ENCODE data around the gene SLIT1.

Gene SLIT1

DNA sequence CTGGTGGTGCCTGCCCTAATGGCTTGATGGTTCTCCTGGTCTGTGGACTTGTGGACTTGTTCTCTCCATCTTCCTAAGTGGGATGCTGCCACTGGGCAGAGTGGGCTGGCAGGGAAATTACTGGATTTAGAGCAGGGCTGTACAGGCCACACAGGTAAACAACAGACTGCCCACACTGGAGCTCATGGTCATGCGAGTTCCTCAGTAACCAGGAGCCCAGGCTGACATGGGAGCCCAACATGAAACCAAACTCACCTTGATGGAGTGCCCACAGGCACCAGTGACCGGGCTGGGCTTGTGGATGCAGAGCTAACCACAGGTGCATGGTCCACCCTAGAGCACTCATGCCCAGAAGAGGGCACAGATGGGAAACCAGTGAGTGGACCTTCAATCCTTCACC, 116.7 kb downstream of the SLIT1 start:
- Histone ChIP-seq H3K27me3 (replicated peaks) (peaks cover 7% of the 10 kb centered on the region), H3K27ac (no peak overlapping the region), H3K36me3 (replicated peaks) (no peaks in the 10 kb centered on the region), H3K4me3 (ENCODE audit: low read depth, low read length) (no peak overlapping the region)
- DNase-seq: no peak
- TF ChIP-seq, protein P1, sequence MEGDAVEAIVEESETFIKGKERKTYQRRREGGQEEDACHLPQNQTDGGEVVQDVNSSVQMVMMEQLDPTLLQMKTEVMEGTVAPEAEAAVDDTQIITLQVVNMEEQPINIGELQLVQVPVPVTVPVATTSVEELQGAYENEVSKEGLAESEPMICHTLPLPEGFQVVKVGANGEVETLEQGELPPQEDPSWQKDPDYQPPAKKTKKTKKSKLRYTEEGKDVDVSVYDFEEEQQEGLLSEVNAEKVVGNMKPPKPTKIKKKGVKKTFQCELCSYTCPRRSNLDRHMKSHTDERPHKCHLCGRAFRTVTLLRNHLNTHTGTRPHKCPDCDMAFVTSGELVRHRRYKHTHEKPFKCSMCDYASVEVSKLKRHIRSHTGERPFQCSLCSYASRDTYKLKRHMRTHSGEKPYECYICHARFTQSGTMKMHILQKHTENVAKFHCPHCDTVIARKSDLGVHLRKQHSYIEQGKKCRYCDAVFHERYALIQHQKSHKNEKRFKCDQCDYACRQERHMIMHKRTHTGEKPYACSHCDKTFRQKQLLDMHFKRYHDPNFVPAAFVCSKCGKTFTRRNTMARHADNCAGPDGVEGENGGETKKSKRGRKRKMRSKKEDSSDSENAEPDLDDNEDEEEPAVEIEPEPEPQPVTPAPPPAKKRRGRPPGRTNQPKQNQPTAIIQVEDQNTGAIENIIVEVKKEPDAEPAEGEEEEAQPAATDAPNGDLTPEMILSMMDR (IDR thresholded peaks at IDR 0.05; ENCODE audit: low read depth, low read length, missing control alignments): no peak
- in situ Hi-C loops (cut with HindIII; ENCODE audit: low pct_ligation_motif_present, low sequenced_read_pairs): no loop called here

DNA sequence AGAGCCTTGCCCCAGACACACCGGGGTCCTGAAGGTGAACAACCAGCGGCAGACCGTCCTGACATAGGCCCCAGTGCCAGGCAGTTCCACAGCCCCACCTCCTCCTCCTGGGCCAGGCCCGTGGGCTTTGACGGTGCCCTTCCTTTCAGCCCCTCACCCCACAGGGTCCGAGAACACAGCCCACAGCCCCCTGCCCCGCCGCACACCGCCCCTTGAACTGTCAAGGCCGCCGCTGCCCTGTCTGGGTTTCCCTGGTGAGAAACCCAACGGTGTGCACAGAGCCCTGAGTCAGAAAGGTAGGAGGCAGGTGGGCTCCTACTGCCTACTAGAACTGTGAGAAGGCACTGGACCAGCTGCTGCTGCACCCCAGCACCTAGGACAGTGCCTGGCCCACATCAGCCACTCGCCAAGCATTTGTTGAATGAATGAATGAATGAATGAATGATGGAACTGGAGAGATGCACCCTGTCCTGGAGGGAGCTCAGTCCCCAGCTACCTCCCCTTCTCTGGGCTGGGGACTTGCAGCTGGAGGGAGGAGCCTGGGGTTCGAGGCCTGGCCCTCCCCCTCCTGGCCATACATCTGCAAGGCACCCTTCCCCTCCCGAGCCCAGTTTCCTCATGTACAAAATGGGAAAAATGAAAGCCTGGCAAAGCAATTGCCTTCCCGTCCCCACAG, 117.9 kb downstream of the SLIT1 start:
- Histone ChIP-seq H3K27ac (no peak overlapping the region), H3K36me3 (replicated peaks) (no peaks in the 10 kb centered on the region), H3K27me3 (replicated peaks) (peaks cover 4% of the 10 kb centered on the region), H3K4me3 (ENCODE audit: low read depth, low read length) (no peak overlapping the region)
- no peak for DNase-seq
- in situ Hi-C loops (cut with HindIII; ENCODE audit: low pct_ligation_motif_present, low sequenced_read_pairs): no loop called here
- TF ChIP-seq, protein P1 (IDR thresholded peaks at IDR 0.05; ENCODE audit: low read depth, low read length, missing control alignments): peak; percentile 36

DNA sequence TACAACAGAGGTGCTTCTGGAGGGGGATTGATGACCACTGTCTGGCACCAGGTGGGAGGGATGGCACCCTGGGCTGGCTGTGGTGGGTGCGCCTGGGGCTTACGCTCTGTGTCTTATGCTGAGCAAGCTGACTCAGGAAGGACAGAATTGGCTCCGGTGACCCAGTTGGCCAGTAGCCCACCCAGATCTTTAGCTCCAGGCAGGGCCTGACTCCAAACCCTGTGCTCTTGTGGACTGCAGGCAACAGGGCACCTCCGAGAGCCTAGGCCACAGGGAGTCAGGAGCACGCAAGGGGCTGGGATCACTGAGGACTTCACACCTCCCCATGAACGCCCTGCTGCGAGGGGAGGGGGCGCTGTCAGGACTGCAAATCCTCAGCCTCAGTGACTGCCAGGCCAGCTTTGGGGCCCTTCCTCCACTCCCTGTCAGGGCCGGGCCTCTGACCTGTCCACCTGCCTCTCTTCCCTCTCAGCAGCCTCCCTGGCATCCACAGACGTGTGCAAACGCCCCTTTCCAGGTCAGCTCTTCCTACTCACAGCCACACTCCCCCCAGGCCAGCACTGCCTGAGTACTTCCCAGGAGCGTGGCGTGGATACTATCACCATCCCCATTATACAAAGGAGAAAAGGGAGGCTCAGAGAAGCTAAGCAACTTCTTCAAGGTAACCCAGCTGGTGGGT, 118.7 kb downstream of the SLIT1 start:
- Histone ChIP-seq H3K27me3 (replicated peaks) (no peaks in the 10 kb centered on the region), H3K27ac (no peak overlapping the region), H3K4me3 (ENCODE audit: low read depth, low read length) (no peak overlapping the region), H3K36me3 (replicated peaks) (no peaks in the 10 kb centered on the region)
- in situ Hi-C loops (cut with HindIII; ENCODE audit: low pct_ligation_motif_present, low sequenced_read_pairs): no loop called here
- TF ChIP-seq, protein P1 (IDR thresholded peaks at IDR 0.05; ENCODE audit: low read depth, low read length, missing control alignments): no peak
- DNase-seq: no peak

DNA sequence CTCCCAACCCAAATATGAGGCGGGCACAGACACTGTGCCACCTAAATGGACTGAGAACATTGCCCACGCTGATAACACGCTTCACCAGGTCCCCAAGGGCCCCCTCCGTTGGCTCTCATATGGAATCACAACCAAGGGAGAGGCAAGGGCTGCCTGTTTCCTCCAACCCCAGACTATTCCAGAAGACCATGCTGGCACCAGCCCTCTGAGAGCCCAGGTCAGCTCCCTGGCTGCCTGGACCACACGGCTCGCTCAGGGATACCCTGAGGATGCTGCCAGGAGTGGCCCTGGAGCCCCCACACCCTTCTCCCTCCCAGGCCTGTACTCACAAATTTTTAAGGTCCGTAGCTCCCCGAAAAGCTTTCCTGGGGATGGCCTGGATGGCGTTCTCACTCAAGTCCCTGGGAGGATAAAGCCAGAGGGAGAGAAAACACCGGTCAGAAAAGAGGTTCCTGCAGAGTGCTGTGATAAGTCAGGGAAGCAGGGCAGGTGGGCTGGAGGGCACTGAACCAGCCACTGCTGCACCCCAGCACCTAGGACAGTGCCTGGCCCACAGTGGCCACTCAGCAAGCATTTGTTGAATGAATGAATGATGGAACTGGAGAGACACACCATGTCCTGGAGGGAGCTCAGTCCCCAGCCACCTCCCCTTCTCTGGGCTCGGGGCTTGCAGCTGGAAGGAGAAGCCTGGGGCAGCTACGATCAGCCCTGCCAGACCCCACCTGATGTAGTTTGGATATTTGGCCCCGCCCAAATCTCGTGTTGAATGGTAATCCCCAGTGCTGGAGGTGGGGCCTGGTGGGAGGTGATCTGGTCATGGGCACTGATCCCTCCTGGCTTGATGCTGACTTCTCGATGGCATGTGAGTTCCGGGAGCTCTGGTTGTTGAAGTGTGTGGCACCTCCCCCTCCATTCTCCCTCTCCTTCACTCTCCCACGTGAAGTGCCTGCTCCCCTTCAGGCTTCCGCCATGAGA, 119.8 kb downstream of the SLIT1 start:
- H3K27me3 ChIP-seq (replicated peaks): no peaks in the 10 kb centered on the region
- H3K36me3 ChIP-seq (replicated peaks): no peaks in the 10 kb centered on the region
- TF ChIP-seq, protein P1 (IDR thresholded peaks at IDR 0.05; ENCODE audit: low read depth, low read length, missing control alignments): no peak
- H3K27ac ChIP-seq: no peak overlapping the region
- in situ Hi-C loops (cut with HindIII; ENCODE audit: low pct_ligation_motif_present, low sequenced_read_pairs): no loop called here
- DNase-seq: no peak
- H3K4me3 ChIP-seq (ENCODE audit: low read depth, low read length): no peak overlapping the region

DNA sequence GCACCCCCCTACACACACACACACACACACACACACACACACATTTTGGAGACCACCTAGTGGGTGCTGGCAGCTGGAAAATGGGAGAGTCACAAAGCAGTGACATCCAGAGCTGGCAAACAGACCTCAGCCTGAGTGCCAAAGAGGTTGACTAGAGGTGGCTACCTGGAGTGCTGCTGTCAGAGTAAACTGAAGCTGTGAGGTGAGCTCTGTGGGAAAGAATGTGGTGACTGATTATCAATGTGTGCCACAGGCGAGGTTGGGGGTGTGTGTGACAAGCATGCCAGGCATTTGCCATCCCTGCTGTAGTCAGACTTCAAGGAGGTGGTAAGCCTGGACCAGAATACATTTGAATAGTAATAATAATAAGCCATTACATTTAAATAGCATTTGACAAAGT, 120.6 kb downstream of the SLIT1 start:
- H3K36me3 ChIP-seq (replicated peaks): no peaks in the 10 kb centered on the region
- no peak overlapping the region for H3K4me3 ChIP-seq (ENCODE audit: low read depth, low read length)
- no peaks in the 10 kb centered on the region for H3K27me3 ChIP-seq (replicated peaks)
- DNase-seq: no peak
- no peak overlapping the region for H3K27ac ChIP-seq
- in situ Hi-C loops (cut with HindIII; ENCODE audit: low pct_ligation_motif_present, low sequenced_read_pairs): no loop called here
- TF ChIP-seq, protein P1 (IDR thresholded peaks at IDR 0.05; ENCODE audit: low read depth, low read length, missing control alignments): no peak

Measured in brain microvascular endothelial cell (primary cell).